Mucosa of descending colon (tissue), 3 donors: ENCODE data around the gene FANCM. TPM values are rescaled to one million over a fixed set of nuclear protein-coding genes. Genes with fewer than 3 reads are reported as not detected.
A peak's percentile ranks its signal among the peaks of the same experiment; 100 is the strongest.
"Not testable (repeated sequence)": the region's sequence is repeated elsewhere in the genome, so short reads cannot be mapped to it uniquely, and the experiment has no call there.

Experiments used
- ATAC-seq: fragments of 200-7000 bp; cut with Tn5 transposase; one replicate; pipeline ENCODE4 v1.9.1; 2020; ENCODE audit warnings: mild to moderate bottlenecking, moderate library complexity
- DNase-seq, 3 donors: peaks; one replicate each; pipeline ENCODE4 v3.0.0-alpha.2; 2020
- H3K36me3 ChIP-seq: fragments of 200-600 bp; one replicate; pipeline ENCODE4 v1.8.0; 2021; ENCODE audit warnings: low read depth, mild to moderate bottlenecking
- H3K4me1 ChIP-seq: fragments of 200-600 bp; one replicate; pipeline ENCODE4 v1.8.0; 2021; ENCODE audit warnings: low read depth, mild to moderate bottlenecking
- H3K4me3 ChIP-seq: fragments of 200-600 bp; one replicate; pipeline ENCODE4 v1.8.0; 2021; ENCODE audit warnings: mild to moderate bottlenecking
- H3K9me3 ChIP-seq: fragments of 200-600 bp; one replicate; pipeline ENCODE4 v1.8.0; 2021; ENCODE audit warnings: mild to moderate bottlenecking
- CTCF ChIP-seq: fragments of 200-600 bp; IDR thresholded peaks from one replicate; pipeline ENCODE4 v1.8.0; 2022; ENCODE audit warnings: antibody characterized with exemption, mild to moderate bottlenecking
- intact Hi-C, 2 donors: fragments of 100-400 bp; cut with DNase I in 1 of 2; cut with micrococcal nuclease in 1 of 2; formaldehyde crosslinking; loops; one replicate each; pipeline versions ENCODE4 v1.11.0 to v1.11.1; 2022; cut with DNase I, micrococcal nuclease
- total RNA-seq, 3 donors: library from RNA; stranded (reverse); fragmentation: NEBNext Ultra II Directional in 2 of 3; extraction: Animal tissue kit (Norgen Biotek cat#: 25700) in 2 of 3; gene quantifications; one replicate each; pipeline versions ENCODE4 v1.2.1 to v1.2.4, GENCODE V29; 2021 to 2023
- donor health status: DM: no; HTN: no; CAD: no; lungs with moderate emphysema.
- donor health status: DM: no; HTN: no; CAD: no.
- donor health status: DM: no; HTN: yes; CAD: no.

Gene FANCM
- total RNA-seq, 3 donors from 2014 or later = 3.2 to 5.7 (median 3.6) TPM

- intact Hi-C loops = no loop called here
- Histone ChIP-seq H3K36me3 (no peaks in the 10 kb centered on the region), H3K4me3 (no peak overlapping the region), H3K4me1 (no peaks in the 10 kb centered on the region), H3K9me3 (no peaks in the 10 kb centered on the region)
- DNase-seq (no peak), ATAC-seq (no peak)
- TF ChIP-seq CTCF = no peak
Observed at GRCh38 chr14:45199230-45199629, 63.5 kb downstream of the FANCM start.

GRCh38 chr14:45201905-45202304 is 66.2 kb downstream of the FANCM start:
- ATAC-seq (peak; percentile 26), DNase-seq (no peak)
- H3K36me3 ChIP-seq = no peaks in the 10 kb centered on the region
- H3K9me3 ChIP-seq = no peaks in the 10 kb centered on the region
- no peak for TF ChIP-seq CTCF
- H3K4me1 ChIP-seq = no peaks in the 10 kb centered on the region
- no peak overlapping the region for H3K4me3 ChIP-seq
- intact Hi-C loops = no loop called here

GRCh38 chr14:45204241-45204640 is 68.5 kb downstream of the FANCM start:
- no peak for ATAC-seq
- TF ChIP-seq CTCF = no peak
- Histone ChIP-seq H3K9me3 (no peaks in the 10 kb centered on the region), H3K4me3 (no peak overlapping the region), H3K4me1 (no peaks in the 10 kb centered on the region), H3K36me3 (no peaks in the 10 kb centered on the region)
- intact Hi-C loops = no loop called here
- no peak for DNase-seq

- Histone ChIP-seq H3K4me1 (no peaks in the 10 kb centered on the region), H3K9me3 (no peaks in the 10 kb centered on the region), H3K36me3 (no peaks in the 10 kb centered on the region), H3K4me3 (no peak overlapping the region)
- TF ChIP-seq CTCF = no peak
- DNase-seq (no peak), ATAC-seq (no peak)
- intact Hi-C loops = no loop called here
Observed at GRCh38 chr14:45210159-45210558, 74.4 kb downstream of the FANCM start.

- no peak for TF ChIP-seq CTCF
- DNase-seq (no peak), ATAC-seq (no peak)
- Histone ChIP-seq H3K4me3 (no peak overlapping the region), H3K36me3 (peaks cover 4% of the 10 kb centered on the region), H3K4me1 (no peaks in the 10 kb centered on the region), H3K9me3 (no peaks in the 10 kb centered on the region)
- intact Hi-C loops = no loop called here
Observed at GRCh38 chr14:45211295-45211694, 75.6 kb downstream of the FANCM start.

GRCh38 chr14:45212231-45212630 is 76.5 kb downstream of the FANCM start:
- peaks cover 4% of the 10 kb centered on the region for H3K36me3 ChIP-seq
- H3K9me3 ChIP-seq = no peaks in the 10 kb centered on the region
- DNase-seq = no peak
- H3K4me1 ChIP-seq = no peaks in the 10 kb centered on the region
- no peak for ATAC-seq
- H3K4me3 ChIP-seq = no peak overlapping the region
- intact Hi-C loops = no loop called here
- TF ChIP-seq CTCF = no peak

- ATAC-seq, H3K36me3 ChIP-seq, DNase-seq, H3K4me3 ChIP-seq, intact Hi-C loops, H3K9me3 ChIP-seq, H3K4me1 ChIP-seq: not testable (repeated sequence)
Observed at GRCh38 chr14:45213716-45214115, 78.0 kb downstream of the FANCM start.

- H3K36me3 ChIP-seq, H3K4me3 ChIP-seq, intact Hi-C loops, H3K4me1 ChIP-seq, DNase-seq, ATAC-seq, H3K9me3 ChIP-seq: not testable (repeated sequence)
Observed at GRCh38 chr14:45214341-45214740, 78.6 kb downstream of the FANCM start.
